ENCODE results near the gene LGSN. TPM values are rescaled to one million over a fixed set of nuclear protein-coding genes. Genes with fewer than 3 reads are reported as not detected.

Gene LGSN
- total RNA-seq, 1 experiment from 2014 or later: 10.8 TPM

GRCh38 chr6:63317641-63318040 lies 2.1 kb downstream of the LGSN start:
- Histone ChIP-seq H3K4me3 (ENCODE audit: low read depth, low read length) (no peak overlapping the region), H3K9me3 (no peaks in the 10 kb centered on the region), H3K4me1 (0 out of 2 replicates have a peak, but pooled peaks cover 9% of the 10 kb centered on the region), H3K36me3 (ENCODE audit: control insufficient read depth, insufficient read depth, low read length) (no peaks in the 10 kb centered on the region; the same call in 1 of the 2 replicates), H3K27me3 (replicated peaks; ENCODE audit: control insufficient read depth, insufficient read depth, low read length) (no peaks in the 10 kb centered on the region)
- Mint-ChIP-seq H3K27me3 (ENCODE audit: insufficient read depth, unreplicated experiment) (no peaks in the 10 kb centered on the region), H3K27ac (ENCODE audit: unreplicated experiment) (no peak overlapping the region), H3K4me1 (ENCODE audit: low read depth, unreplicated experiment) (peaks cover 7% of the 10 kb centered on the region), H3K4me3 (ENCODE audit: unreplicated experiment) (no peak overlapping the region), H3K36me3 (ENCODE audit: insufficient read depth, unreplicated experiment) (no peaks in the 10 kb centered on the region), H3K9me3 (ENCODE audit: unreplicated experiment) (no peaks in the 10 kb centered on the region)
- no peak for DNase-seq
- intact Hi-C loops (cut with micrococcal nuclease; ENCODE audit: unreplicated experiment): no loop called here
- TF ChIP-seq, protein P1, sequence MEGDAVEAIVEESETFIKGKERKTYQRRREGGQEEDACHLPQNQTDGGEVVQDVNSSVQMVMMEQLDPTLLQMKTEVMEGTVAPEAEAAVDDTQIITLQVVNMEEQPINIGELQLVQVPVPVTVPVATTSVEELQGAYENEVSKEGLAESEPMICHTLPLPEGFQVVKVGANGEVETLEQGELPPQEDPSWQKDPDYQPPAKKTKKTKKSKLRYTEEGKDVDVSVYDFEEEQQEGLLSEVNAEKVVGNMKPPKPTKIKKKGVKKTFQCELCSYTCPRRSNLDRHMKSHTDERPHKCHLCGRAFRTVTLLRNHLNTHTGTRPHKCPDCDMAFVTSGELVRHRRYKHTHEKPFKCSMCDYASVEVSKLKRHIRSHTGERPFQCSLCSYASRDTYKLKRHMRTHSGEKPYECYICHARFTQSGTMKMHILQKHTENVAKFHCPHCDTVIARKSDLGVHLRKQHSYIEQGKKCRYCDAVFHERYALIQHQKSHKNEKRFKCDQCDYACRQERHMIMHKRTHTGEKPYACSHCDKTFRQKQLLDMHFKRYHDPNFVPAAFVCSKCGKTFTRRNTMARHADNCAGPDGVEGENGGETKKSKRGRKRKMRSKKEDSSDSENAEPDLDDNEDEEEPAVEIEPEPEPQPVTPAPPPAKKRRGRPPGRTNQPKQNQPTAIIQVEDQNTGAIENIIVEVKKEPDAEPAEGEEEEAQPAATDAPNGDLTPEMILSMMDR (IDR thresholded peaks at IDR 0.05; ENCODE audit: insufficient read depth in 1 of 2, low read depth in 1 of 2, low read length in 1 of 2, severe bottlenecking in 1 of 2, unreplicated experiment in 1 of 2): no peak
- BruUV-seq (replicated peaks): no TSS peak
- POLR2A ChIA-PET: no interaction called here
- CTCF ChIA-PET: no interaction called here

GRCh38 chr6:63316113-63316512 lies 3.7 kb downstream of the LGSN start:
- no peak for DNase-seq
- no peaks in the 10 kb centered on the region for H3K27me3 Mint-ChIP-seq (ENCODE audit: insufficient read depth, unreplicated experiment)
- CTCF ChIA-PET: no interaction called here
- Histone ChIP-seq H3K4me1 (0 out of 2 replicates have a peak, but pooled peaks cover 9% of the 10 kb centered on the region), H3K4me3 (ENCODE audit: low read depth, low read length) (no peak overlapping the region), H3K36me3 (ENCODE audit: control insufficient read depth, insufficient read depth, low read length) (no peaks in the 10 kb centered on the region; the same call in 1 of the 2 replicates), H3K27me3 (replicated peaks; ENCODE audit: control insufficient read depth, insufficient read depth, low read length) (no peaks in the 10 kb centered on the region), H3K9me3 (no peaks in the 10 kb centered on the region)
- H3K27ac Mint-ChIP-seq (ENCODE audit: unreplicated experiment): no peak overlapping the region
- intact Hi-C loops (cut with micrococcal nuclease; ENCODE audit: unreplicated experiment): no loop called here
- no peaks in the 10 kb centered on the region for H3K36me3 Mint-ChIP-seq (ENCODE audit: insufficient read depth, unreplicated experiment)
- H3K9me3 Mint-ChIP-seq (ENCODE audit: unreplicated experiment): no peaks in the 10 kb centered on the region
- H3K4me1 Mint-ChIP-seq (ENCODE audit: low read depth, unreplicated experiment): peaks cover 7% of the 10 kb centered on the region
- TF ChIP-seq, protein P1 (IDR thresholded peaks at IDR 0.05; ENCODE audit: insufficient read depth in 1 of 2, low read depth in 1 of 2, low read length in 1 of 2, severe bottlenecking in 1 of 2, unreplicated experiment in 1 of 2): no peak
- POLR2A ChIA-PET: no interaction called here
- no peak overlapping the region for H3K4me3 Mint-ChIP-seq (ENCODE audit: unreplicated experiment)
- no TSS peak for BruUV-seq (replicated peaks)

GRCh38 chr6:63313111-63313510 lies 6.7 kb downstream of the LGSN start:
- no peaks in the 10 kb centered on the region for H3K36me3 Mint-ChIP-seq (ENCODE audit: insufficient read depth, unreplicated experiment)
- Histone ChIP-seq H3K9me3 (no peaks in the 10 kb centered on the region), H3K36me3 (ENCODE audit: control insufficient read depth, insufficient read depth, low read length) (peaks cover 2% of the 10 kb centered on the region; the same call in 1 of the 2 replicates), H3K27me3 (replicated peaks; ENCODE audit: control insufficient read depth, insufficient read depth, low read length) (no peaks in the 10 kb centered on the region), H3K4me3 (ENCODE audit: low read depth, low read length) (no peak overlapping the region), H3K4me1 (0 out of 2 replicates have a peak, but pooled peaks cover 9% of the 10 kb centered on the region)
- POLR2A ChIA-PET: no interaction called here
- H3K27me3 Mint-ChIP-seq (ENCODE audit: insufficient read depth, unreplicated experiment): no peaks in the 10 kb centered on the region
- H3K9me3 Mint-ChIP-seq (ENCODE audit: unreplicated experiment): no peaks in the 10 kb centered on the region
- TF ChIP-seq, protein P1 (IDR thresholded peaks at IDR 0.05; ENCODE audit: insufficient read depth in 1 of 2, low read depth in 1 of 2, low read length in 1 of 2, severe bottlenecking in 1 of 2, unreplicated experiment in 1 of 2): no peak
- H3K4me1 Mint-ChIP-seq (ENCODE audit: low read depth, unreplicated experiment): peaks cover 7% of the 10 kb centered on the region
- no peak overlapping the region for H3K27ac Mint-ChIP-seq (ENCODE audit: unreplicated experiment)
- no peak overlapping the region for H3K4me3 Mint-ChIP-seq (ENCODE audit: unreplicated experiment)
- no TSS peak for BruUV-seq (replicated peaks)
- no peak for DNase-seq
- CTCF ChIA-PET: no interaction called here
- intact Hi-C loops (cut with micrococcal nuclease; ENCODE audit: unreplicated experiment): no loop called here
